Epidermal melanocyte (primary cell): ENCODE measurements around the gene RAVER1.

ENCODE experiments used
- DNase-seq: peaks from one replicate; pipeline ENCODE4 v3.0.0; 2011; ENCODE audit warnings: low spot score; ENCODE audit not compliant: insufficient read length

The RAVER1 gene

GRCh38 chr19:10270180-10270615 is 63.1 kb downstream of the RAVER1 start:
- no peak for DNase-seq

- DNase-seq = peak; percentile 59
Observed at GRCh38 chr19:10269333-10270179, 63.8 kb downstream of the RAVER1 start.

- no peak for DNase-seq
Observed at GRCh38 chr19:10268071-10268470, 65.3 kb downstream of the RAVER1 start.

- DNase-seq = no peak
Observed at GRCh38 chr19:10266706-10267105, 66.6 kb downstream of the RAVER1 start.
